OCI-LY7 (cell line): ENCODE measurements around the gene KDM6A.

Experiments used
- EZH2phosphoT487 ChIP-seq: fragments of 200-600 bp; sonication (generic); IDR thresholded peaks from 2 replicates; pipeline ENCODE4 v1.6.1; 2018; ENCODE audit warnings: low read depth, borderline replicate concordance, mild to moderate bottlenecking, mixed run types, antibody characterized with exemption, low read length, moderate library complexity, mixed read lengths
- TF ChIP-seq, protein P1 (sequence below): fragments of 200-600 bp; sonication (generic); conservative IDR thresholded peaks from 2 replicates; pipeline ENCODE4 v1.5.1; 2014; ENCODE audit warnings: mild to moderate bottlenecking, antibody characterized with exemption, low read length, moderate library complexity, mixed read lengths

DNA sequence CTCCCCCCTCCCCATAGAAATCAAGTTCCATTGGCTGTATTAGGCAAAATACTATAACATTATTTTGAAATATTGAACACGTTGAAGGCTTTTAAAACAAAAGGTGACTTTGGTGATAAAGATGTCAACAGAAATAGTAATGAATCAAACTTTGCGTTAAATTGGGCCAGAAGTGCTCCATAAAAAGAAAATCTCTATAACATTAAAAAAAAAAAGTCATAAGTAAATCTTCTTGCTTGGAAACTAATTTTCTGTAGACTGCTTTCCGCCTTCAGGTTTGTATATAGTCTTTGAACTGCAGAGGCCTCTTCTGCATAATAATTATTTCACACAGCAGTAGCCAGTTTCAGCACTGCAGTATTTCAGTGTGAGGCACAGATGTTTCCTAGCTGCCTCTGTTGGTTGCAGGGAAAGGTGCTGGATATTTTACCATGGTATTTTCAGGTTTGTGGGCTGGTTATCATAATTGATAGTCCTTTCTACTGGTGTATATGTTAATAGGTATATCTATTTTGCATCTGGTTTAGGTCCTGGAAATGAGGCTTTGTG, 158.9 kb downstream of the KDM6A start:
- TF ChIP-seq, protein P1, sequence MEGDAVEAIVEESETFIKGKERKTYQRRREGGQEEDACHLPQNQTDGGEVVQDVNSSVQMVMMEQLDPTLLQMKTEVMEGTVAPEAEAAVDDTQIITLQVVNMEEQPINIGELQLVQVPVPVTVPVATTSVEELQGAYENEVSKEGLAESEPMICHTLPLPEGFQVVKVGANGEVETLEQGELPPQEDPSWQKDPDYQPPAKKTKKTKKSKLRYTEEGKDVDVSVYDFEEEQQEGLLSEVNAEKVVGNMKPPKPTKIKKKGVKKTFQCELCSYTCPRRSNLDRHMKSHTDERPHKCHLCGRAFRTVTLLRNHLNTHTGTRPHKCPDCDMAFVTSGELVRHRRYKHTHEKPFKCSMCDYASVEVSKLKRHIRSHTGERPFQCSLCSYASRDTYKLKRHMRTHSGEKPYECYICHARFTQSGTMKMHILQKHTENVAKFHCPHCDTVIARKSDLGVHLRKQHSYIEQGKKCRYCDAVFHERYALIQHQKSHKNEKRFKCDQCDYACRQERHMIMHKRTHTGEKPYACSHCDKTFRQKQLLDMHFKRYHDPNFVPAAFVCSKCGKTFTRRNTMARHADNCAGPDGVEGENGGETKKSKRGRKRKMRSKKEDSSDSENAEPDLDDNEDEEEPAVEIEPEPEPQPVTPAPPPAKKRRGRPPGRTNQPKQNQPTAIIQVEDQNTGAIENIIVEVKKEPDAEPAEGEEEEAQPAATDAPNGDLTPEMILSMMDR, result no peak
- no peak for TF ChIP-seq EZH2phosphoT487
